OCI-LY7 (cell line): ENCODE measurements around the gene DDA1.

Experiments
- EZH2phosphoT487 ChIP-seq: fragments of 200-600 bp; sonication (generic); IDR thresholded peaks from 2 replicates; pipeline ENCODE4 v1.6.1; 2018; ENCODE audit warnings: low read depth, borderline replicate concordance, mild to moderate bottlenecking, mixed run types, antibody characterized with exemption, low read length, moderate library complexity, mixed read lengths
- TF ChIP-seq, protein P1 (sequence below): fragments of 200-600 bp; sonication (generic); conservative IDR thresholded peaks from 2 replicates; pipeline ENCODE4 v1.5.1; 2014; ENCODE audit warnings: mild to moderate bottlenecking, antibody characterized with exemption, low read length, moderate library complexity, mixed read lengths

DNA sequence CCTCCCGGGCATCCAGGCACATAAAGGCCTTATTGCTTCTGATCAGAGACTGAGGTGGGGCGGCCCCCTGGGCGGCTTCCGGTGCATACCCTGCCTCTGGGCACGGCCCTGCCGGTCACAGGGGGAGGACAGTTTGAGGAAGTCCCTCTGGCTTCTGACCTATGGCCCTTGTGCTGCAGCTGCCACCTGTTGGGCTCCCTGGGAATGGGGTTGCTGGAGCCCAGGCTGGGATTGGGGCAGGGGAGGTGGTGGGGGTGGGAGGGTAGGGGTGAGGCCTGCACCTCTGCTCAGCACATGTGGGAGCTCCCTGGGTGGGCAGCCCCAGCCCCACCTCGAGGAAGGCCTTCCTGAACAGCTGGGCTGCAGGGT is 14.6 kb downstream of the DDA1 start:
- TF ChIP-seq, protein P1, sequence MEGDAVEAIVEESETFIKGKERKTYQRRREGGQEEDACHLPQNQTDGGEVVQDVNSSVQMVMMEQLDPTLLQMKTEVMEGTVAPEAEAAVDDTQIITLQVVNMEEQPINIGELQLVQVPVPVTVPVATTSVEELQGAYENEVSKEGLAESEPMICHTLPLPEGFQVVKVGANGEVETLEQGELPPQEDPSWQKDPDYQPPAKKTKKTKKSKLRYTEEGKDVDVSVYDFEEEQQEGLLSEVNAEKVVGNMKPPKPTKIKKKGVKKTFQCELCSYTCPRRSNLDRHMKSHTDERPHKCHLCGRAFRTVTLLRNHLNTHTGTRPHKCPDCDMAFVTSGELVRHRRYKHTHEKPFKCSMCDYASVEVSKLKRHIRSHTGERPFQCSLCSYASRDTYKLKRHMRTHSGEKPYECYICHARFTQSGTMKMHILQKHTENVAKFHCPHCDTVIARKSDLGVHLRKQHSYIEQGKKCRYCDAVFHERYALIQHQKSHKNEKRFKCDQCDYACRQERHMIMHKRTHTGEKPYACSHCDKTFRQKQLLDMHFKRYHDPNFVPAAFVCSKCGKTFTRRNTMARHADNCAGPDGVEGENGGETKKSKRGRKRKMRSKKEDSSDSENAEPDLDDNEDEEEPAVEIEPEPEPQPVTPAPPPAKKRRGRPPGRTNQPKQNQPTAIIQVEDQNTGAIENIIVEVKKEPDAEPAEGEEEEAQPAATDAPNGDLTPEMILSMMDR = no peak
- TF ChIP-seq EZH2phosphoT487 = no peak
